ENCODE measurements around the gene IL20RB. TPM values are rescaled to one million over a fixed set of nuclear protein-coding genes. Genes with fewer than 3 reads are reported as not detected.

IL20RB gene
- total RNA-seq: 0.52 TPM

DNA sequence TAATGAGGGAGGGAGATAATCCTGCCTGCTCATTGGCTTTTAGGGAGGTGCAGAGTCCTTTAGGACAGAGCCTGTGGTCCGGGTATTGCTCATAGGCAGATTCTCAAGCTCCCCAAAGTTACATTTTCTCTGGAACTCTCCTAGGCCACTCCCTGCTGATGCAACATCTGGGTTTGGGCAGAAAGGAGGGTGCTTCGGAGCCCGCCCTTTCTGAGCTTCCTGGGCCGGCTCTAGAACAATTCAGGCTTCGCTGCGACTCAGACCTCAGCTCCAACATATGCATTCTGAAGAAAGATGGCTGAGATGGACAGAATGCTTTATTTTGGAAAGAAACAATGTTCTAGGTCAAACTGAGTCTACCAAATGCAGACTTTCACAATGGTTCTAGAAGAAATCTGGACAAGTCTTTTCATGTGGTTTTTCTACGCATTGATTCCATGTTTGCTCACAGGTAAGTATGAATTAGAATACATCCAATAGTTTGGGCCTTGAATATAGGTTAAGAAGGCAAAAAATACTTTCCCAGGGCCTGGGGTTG, at the start of gene IL20RB:
TSS of gene IL20RB (plus strand) at position 233 of the 538 bp plus-strand sequence. CDS start at position 364, 131 bp downstream.
- no peak within 1 kb of the TSS for H3K9ac ChIP-seq (ENCODE audit: low read depth in 1 of 3, low read length in 3 of 3)
- H3K27me3 ChIP-seq (ENCODE audit: control insufficient read depth in 3 of 3, insufficient read depth in 3 of 3, low read length in 3 of 3): no peaks in the 10 kb centered on the region
- no peaks in the 10 kb centered on the region for H3K9me3 ChIP-seq (ENCODE audit: control insufficient read depth in 3 of 3, low read length in 3 of 3)
- peaks cover 0 to 3% (median 0%) of the 10 kb centered on the region in 3 donors for H3K4me1 ChIP-seq (ENCODE audit: control insufficient read depth in 3 of 3, insufficient read depth in 3 of 3, low read length in 3 of 3)
- H3K4me3 ChIP-seq (ENCODE audit: low read length in 3 of 3): no peak within 1 kb of the TSS
- H3K27ac ChIP-seq (ENCODE audit: low read depth, low read length): no peak within 1 kb of the TSS
- H3K36me3 ChIP-seq (ENCODE audit: control insufficient read depth in 3 of 3, insufficient read depth in 3 of 3, low read length in 3 of 3): no peaks in the 10 kb centered on the region

DNA sequence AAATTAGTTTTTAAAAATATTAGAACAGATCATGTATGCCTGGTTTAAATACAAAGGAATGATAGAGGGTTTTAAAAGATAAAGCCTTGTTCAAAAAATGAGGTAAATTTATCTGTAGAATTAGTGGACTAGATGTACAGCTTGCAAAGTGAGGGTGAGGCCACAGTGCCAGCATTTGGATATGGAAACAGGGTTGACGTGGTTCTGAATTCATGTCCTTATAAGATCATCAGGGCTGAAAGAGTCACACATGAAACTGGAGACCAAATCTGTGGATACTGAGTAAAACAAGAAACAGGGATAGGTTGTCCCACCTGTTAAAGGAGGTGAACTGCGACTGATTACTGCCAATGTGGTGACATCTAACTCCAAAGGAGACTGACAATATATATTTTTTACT, 49.5 kb upstream of the IL20RB start:
- Histone ChIP-seq H3K4me3 (ENCODE audit: low read length in 3 of 3) (no peak overlapping the region), H3K9ac (ENCODE audit: low read depth in 1 of 3, low read length in 3 of 3) (no peak overlapping the region), H3K36me3 (ENCODE audit: control insufficient read depth in 3 of 3, insufficient read depth in 3 of 3, low read length in 3 of 3) (no peaks in the 10 kb centered on the region), H3K27me3 (ENCODE audit: control insufficient read depth in 3 of 3, insufficient read depth in 3 of 3, low read length in 3 of 3) (no peaks in the 10 kb centered on the region), H3K9me3 (ENCODE audit: control insufficient read depth in 3 of 3, low read length in 3 of 3) (no peaks in the 10 kb centered on the region), H3K4me1 (ENCODE audit: control insufficient read depth in 3 of 3, insufficient read depth in 3 of 3, low read length in 3 of 3) (peaks cover 5 to 12% (median 10%) of the 10 kb centered on the region in 3 donors), H3K27ac (ENCODE audit: low read depth, low read length) (no peak overlapping the region)

GRCh38 chr3:136909187-136909586, 48.6 kb upstream of the IL20RB start:
- Histone ChIP-seq H3K27ac (ENCODE audit: low read depth, low read length) (no peak overlapping the region), H3K36me3 (ENCODE audit: control insufficient read depth in 3 of 3, insufficient read depth in 3 of 3, low read length in 3 of 3) (no peaks in the 10 kb centered on the region), H3K9me3 (ENCODE audit: control insufficient read depth in 3 of 3, low read length in 3 of 3) (no peaks in the 10 kb centered on the region), H3K4me1 (ENCODE audit: control insufficient read depth in 3 of 3, insufficient read depth in 3 of 3, low read length in 3 of 3) (peaks cover 5 to 12% (median 10%) of the 10 kb centered on the region in 3 donors), H3K4me3 (ENCODE audit: low read length in 3 of 3) (no peak overlapping the region), H3K27me3 (ENCODE audit: control insufficient read depth in 3 of 3, insufficient read depth in 3 of 3, low read length in 3 of 3) (no peaks in the 10 kb centered on the region), H3K9ac (ENCODE audit: low read depth in 1 of 3, low read length in 3 of 3) (no peak overlapping the region)

DNA sequence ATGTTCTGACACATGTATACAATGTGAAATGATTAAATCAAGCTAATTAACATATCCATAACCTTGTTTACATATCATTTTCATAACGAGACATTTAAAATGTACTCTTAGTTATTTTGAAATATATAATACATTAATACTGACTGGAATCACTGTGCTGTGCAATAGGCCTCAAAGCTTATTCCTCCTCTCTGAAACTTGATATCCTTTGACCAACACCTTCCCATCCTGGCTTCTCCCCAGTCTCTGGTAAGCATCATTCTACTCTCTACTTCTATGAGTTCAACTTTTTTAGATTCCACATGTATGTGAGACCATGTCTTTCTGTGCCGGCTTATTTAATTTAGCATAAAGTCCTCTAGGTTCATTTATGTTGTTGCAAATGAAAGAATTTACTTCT, 47.1 kb upstream of the IL20RB start:
- Histone ChIP-seq H3K4me1 (ENCODE audit: control insufficient read depth in 3 of 3, insufficient read depth in 3 of 3, low read length in 3 of 3) (peaks cover 5 to 12% (median 10%) of the 10 kb centered on the region in 3 donors), H3K36me3 (ENCODE audit: control insufficient read depth in 3 of 3, insufficient read depth in 3 of 3, low read length in 3 of 3) (no peaks in the 10 kb centered on the region), H3K27me3 (ENCODE audit: control insufficient read depth in 3 of 3, insufficient read depth in 3 of 3, low read length in 3 of 3) (no peaks in the 10 kb centered on the region), H3K27ac (ENCODE audit: low read depth, low read length) (no peak overlapping the region), H3K9ac (ENCODE audit: low read depth in 1 of 3, low read length in 3 of 3) (no peak overlapping the region), H3K4me3 (ENCODE audit: low read length in 3 of 3) (no peak overlapping the region), H3K9me3 (ENCODE audit: control insufficient read depth in 3 of 3, low read length in 3 of 3) (no peaks in the 10 kb centered on the region)

DNA sequence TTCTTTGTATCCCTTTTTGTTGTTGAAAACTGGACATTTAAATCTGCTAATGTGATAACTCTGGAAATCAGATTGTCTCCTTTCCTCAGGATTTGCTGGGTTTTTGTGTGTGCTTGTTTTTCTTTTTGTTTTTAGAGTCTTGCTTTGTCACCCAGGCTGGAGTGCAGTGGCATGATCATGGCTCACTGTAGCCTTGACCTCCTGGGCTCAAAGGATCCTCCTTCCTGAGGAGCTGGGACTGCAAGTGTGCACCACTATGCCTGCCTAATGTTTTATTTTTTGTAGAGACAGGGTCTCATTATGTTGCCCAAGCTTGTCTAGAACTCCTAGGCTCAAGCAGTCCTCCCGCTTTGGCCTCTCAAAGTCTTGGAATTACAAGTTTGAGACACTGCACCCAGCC, 44.6 kb upstream of the IL20RB start:
- Histone ChIP-seq H3K4me3 (ENCODE audit: low read length in 3 of 3) (no peak overlapping the region), H3K4me1 (ENCODE audit: control insufficient read depth in 3 of 3, insufficient read depth in 3 of 3, low read length in 3 of 3) (peaks cover 0 to 6% (median 3%) of the 10 kb centered on the region in 3 donors), H3K36me3 (ENCODE audit: control insufficient read depth in 3 of 3, insufficient read depth in 3 of 3, low read length in 3 of 3) (no peaks in the 10 kb centered on the region), H3K9ac (ENCODE audit: low read depth in 1 of 3, low read length in 3 of 3) (no peak overlapping the region), H3K27ac (ENCODE audit: low read depth, low read length) (no peak overlapping the region), H3K9me3 (ENCODE audit: control insufficient read depth in 3 of 3, low read length in 3 of 3) (no peaks in the 10 kb centered on the region), H3K27me3 (ENCODE audit: control insufficient read depth in 3 of 3, insufficient read depth in 3 of 3, low read length in 3 of 3) (no peaks in the 10 kb centered on the region)

DNA sequence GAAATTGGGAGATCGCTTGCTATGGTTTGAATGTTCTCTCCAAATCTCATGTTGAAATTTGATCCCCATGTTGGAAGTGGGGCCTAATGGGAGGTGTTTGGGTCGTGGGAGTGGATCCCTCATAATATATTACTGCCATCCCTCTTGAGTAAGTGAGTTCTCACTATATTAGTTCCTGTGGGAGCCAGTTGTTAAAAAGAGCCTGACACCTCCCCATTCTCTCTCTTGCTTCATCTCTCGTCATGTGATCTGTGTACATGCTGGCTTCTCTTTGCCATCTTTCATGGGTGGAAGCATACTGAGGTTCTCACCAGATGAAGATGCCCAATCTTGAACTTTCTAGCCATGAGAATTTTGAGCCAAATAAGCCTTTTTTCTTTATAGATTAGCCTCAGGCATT, 43.0 kb upstream of the IL20RB start:
- H3K27me3 ChIP-seq (ENCODE audit: control insufficient read depth in 3 of 3, insufficient read depth in 3 of 3, low read length in 3 of 3): no peaks in the 10 kb centered on the region

GRCh38 chr3:136916223-136916622, 41.6 kb upstream of the IL20RB start:
- Histone ChIP-seq H3K9ac (ENCODE audit: low read depth in 1 of 3, low read length in 3 of 3) (no peak overlapping the region), H3K9me3 (ENCODE audit: control insufficient read depth in 3 of 3, low read length in 3 of 3) (no peaks in the 10 kb centered on the region), H3K36me3 (ENCODE audit: control insufficient read depth in 3 of 3, insufficient read depth in 3 of 3, low read length in 3 of 3) (no peaks in the 10 kb centered on the region), H3K27ac (ENCODE audit: low read depth, low read length) (no peak overlapping the region), H3K27me3 (ENCODE audit: control insufficient read depth in 3 of 3, insufficient read depth in 3 of 3, low read length in 3 of 3) (no peaks in the 10 kb centered on the region), H3K4me3 (ENCODE audit: low read length in 3 of 3) (no peak overlapping the region), H3K4me1 (ENCODE audit: control insufficient read depth in 3 of 3, insufficient read depth in 3 of 3, low read length in 3 of 3) (peaks cover 3 to 12% (median 8%) of the 10 kb centered on the region in 3 donors)

More for the DNA sequence above, 43.0 kb upstream of the IL20RB start:
- H3K36me3 ChIP-seq (ENCODE audit: control insufficient read depth in 3 of 3, insufficient read depth in 3 of 3, low read length in 3 of 3): no peaks in the 10 kb centered on the region
- no peaks in the 10 kb centered on the region for H3K9me3 ChIP-seq (ENCODE audit: control insufficient read depth in 3 of 3, low read length in 3 of 3)
- no peak overlapping the region for H3K4me3 ChIP-seq (ENCODE audit: low read length in 3 of 3)
- peaks cover 3 to 12% (median 8%) of the 10 kb centered on the region in 3 donors for H3K4me1 ChIP-seq (ENCODE audit: control insufficient read depth in 3 of 3, insufficient read depth in 3 of 3, low read length in 3 of 3)
- no peak overlapping the region for H3K27ac ChIP-seq (ENCODE audit: low read depth, low read length)
- H3K9ac ChIP-seq (ENCODE audit: low read depth in 1 of 3, low read length in 3 of 3): no peak overlapping the region

- Histone ChIP-seq H3K27me3 (ENCODE audit: control insufficient read depth in 3 of 3, insufficient read depth in 3 of 3, low read length in 3 of 3) (no peaks in the 10 kb centered on the region), H3K36me3 (ENCODE audit: control insufficient read depth in 3 of 3, insufficient read depth in 3 of 3, low read length in 3 of 3) (no peaks in the 10 kb centered on the region), H3K9ac (ENCODE audit: low read depth in 1 of 3, low read length in 3 of 3) (no peak overlapping the region), H3K4me1 (ENCODE audit: control insufficient read depth in 3 of 3, insufficient read depth in 3 of 3, low read length in 3 of 3) (peaks cover 3 to 12% (median 8%) of the 10 kb centered on the region in 3 donors), H3K9me3 (ENCODE audit: control insufficient read depth in 3 of 3, low read length in 3 of 3) (no peaks in the 10 kb centered on the region), H3K4me3 (ENCODE audit: low read length in 3 of 3) (no peak overlapping the region), H3K27ac (ENCODE audit: low read depth, low read length) (no peak overlapping the region)
These were observed 37.8 kb upstream of the IL20RB start for GRCh38 chr3:136919799-136920580.

DNA sequence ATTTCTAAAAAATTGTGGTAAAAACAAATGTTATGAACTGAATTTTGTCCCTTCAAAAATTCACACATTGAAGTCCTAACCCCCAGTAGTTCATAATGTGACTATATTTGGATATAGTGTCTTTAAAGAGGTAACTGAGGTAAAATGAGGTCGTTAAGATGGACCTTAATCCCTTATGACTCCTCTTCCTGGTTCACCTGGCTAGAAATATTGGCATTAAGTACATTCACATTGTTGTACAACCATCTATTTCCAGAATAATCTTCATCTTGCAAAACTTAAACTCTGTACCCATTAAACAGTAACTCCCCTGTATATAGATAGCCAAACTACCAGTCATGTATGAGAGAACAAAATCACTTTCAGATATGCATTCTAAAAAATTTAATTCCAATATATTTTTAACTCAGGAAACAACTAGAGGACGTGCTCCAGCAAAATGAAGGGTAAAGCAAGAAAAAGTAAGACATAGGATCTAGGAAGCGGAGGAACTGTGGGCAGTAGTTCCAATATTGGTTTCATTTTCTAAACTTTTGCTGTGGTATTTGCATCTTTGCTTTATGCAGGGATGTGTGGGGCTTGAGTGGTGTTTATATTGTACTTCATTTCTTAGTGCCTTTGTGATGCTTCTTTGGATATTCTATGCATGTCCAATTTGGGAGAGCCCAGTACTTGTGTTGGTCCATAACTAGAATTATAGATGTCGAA, 36.7 kb upstream of the IL20RB start:
- no peak overlapping the region for H3K4me3 ChIP-seq (ENCODE audit: low read length in 3 of 3)
- H3K27me3 ChIP-seq (ENCODE audit: control insufficient read depth in 3 of 3, insufficient read depth in 3 of 3, low read length in 3 of 3): no peaks in the 10 kb centered on the region
- no peaks in the 10 kb centered on the region for H3K36me3 ChIP-seq (ENCODE audit: control insufficient read depth in 3 of 3, insufficient read depth in 3 of 3, low read length in 3 of 3)
- no peak overlapping the region for H3K9ac ChIP-seq (ENCODE audit: low read depth in 1 of 3, low read length in 3 of 3)
- no peak overlapping the region for H3K27ac ChIP-seq (ENCODE audit: low read depth, low read length)
- H3K4me1 ChIP-seq (ENCODE audit: control insufficient read depth in 3 of 3, insufficient read depth in 3 of 3, low read length in 3 of 3): peaks cover 3 to 12% (median 12%) of the 10 kb centered on the region in 3 donors
- H3K9me3 ChIP-seq (ENCODE audit: control insufficient read depth in 3 of 3, low read length in 3 of 3): no peaks in the 10 kb centered on the region
